ENCODE data around the gene CEBPA.
"Not testable (repeated sequence)": the region's sequence is repeated elsewhere in the genome, so short reads cannot be mapped to it uniquely, and the experiment has no call there.

Gene CEBPA

DNA sequence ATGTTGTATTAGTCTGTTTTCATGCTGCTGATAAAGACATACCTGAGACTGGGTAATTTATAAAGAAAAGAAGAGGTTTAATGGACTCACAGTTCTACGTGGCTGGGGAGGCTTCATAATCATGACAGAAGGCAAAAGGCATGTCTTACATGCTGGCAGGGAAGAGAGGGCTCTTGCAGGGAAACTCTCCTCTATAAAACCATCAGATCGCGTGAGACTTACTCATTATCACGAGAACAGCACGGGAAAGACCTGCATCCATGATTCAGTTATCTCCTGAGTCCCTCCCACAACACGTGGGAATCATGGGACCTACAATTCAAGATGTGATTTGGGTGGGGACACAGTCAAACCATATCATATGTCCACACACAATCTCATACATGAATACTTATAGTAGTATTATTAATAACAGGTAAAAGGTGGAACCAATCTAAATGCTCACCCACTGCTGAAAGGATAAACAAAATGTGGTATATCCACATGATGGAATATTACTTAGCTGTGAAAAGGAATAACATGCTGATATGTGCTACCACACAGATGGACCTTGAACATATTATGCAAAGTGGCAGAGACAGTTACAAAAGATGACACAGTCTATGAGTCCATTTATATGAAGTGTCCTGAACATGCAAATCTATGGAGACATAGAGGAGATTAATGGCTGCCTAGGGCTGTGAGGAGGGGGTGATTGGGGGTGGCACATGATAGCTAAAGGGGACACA is 20.9 kb upstream of the CEBPA start:
- DNase-seq: no peak

DNA sequence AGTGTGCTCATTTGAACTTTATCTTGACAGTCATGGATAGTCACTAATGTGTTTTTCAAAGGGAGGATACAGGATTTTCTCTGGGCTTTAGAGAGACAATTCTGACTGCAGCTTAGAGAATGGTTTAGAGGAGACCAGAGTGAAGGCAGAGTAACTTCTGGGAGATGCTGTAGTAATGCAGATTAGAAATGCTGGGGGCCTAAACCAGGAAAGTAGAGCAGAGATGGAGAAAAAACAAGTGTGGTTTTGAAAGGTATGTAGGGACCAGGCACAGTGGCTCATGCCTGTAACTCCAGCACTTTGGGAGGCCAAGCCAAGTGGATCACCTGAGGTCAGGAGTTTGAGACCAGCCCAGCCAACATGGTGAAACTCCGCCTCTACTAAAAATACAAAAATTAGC is 18.3 kb upstream of the CEBPA start:
- DNase-seq: no peak

DNA sequence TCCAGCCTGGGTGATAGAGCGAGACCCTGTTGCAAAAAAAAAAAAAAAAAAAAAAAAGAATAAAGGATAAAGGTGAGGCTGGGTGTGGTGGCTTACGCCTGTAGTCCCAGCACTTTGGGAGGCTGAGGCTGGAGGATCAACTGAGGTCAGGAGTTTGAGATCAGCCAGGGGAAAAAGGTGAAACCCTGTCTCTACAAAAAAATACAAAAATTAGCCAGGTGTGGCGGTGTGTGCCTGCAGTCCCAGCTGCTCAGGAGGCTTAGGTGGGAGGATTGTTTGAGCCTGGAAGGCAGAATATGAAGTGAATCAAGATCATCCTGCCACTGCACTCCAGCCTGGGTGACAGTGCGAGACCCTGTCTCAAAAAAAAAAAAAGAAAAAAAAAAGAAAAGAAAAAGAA is 15.7 kb upstream of the CEBPA start:
- not testable (repeated sequence) for DNase-seq

DNA sequence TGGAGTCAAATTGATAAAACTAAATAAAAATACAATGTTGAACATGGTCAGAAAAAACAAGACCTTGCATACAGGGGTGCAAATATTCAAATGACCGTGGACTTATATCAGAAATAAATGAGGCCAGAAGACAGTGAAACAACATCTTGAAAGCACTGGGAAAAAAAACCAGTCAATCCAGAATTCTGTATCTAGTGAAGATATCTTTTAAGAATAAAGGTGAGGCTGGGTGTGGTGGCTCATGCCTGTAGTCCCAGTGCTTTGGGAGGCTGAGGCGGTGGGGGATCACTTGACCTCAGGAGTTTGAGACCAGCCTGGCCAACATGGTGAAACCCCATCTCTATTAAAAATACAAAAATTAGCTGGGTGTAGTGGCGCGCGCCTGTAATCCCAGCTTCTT is 15.2 kb upstream of the CEBPA start:
- DNase-seq: no peak

DNA sequence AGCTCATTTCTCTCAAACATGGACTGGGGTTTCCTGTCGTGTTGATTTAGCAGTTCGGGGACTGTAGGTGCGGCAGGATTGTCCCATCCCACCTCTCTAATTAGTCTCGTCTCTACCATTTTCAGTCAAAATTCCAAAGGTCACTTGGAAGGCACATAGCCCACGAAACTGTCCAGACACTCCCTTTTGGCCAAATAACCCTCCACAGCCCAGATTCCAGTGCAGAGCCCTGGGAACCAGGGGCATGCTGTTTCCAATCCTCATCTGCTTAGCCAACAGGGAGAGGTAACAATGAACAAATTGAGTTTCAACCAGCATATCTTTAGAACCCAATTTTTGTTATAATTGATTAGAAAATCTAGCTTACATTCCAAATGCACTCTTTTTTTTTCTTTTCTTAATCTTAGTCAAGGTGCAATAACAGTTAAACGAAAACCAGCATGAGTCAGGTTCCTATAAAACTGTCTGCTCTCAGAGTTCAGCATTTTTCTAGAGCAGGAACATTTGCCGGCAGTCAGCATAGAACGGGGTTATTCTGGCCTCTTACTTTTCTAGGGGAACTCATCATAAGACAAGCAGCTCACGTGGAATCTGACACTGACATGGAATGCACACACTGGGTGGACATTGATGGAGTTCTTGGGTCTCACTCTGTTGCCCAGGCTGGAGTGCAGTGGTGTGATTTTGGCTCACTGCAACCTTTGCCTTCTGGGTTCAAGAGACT is 14.4 kb upstream of the CEBPA start:
- DNase-seq: no peak

DNA sequence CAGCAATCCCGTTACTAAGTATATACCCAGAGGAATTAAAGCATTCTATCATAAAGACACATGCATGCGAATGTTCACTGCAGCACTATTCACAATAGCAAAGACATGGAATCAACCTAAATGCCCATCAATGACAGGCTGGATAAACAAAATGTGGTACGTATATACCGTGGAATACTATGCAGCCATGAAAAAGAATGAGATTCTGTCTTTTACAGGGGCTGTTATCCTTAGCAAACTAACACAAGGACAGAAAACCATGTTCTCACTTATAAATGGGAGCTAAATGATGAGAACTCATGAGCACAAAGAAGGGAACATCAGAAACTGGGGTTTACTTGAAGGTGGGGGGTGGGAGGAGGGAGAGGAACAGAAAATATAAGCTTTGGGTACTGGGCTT is 10.5 kb upstream of the CEBPA start:
- DNase-seq: not testable (repeated sequence)

DNA sequence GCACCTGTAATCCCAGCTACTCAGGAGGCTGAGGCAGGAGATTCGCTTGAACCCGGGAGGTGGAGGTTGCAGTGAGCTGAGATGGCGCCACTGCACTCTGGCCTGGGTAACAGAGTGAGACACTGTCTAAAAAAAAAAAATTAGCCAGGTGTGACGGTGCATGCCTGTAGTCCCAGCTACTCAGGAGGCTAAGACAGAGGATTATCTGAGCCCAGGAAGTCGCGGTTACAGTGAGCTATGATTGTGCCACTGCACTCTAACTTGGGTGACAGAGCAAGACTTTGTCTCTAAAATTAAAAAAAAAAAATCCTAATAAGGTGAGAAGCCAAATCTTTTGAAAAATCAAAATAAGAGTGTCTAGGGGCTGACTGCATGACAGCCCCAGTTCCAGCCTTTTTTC is 9.7 kb upstream of the CEBPA start:
- no peak for DNase-seq

DNA sequence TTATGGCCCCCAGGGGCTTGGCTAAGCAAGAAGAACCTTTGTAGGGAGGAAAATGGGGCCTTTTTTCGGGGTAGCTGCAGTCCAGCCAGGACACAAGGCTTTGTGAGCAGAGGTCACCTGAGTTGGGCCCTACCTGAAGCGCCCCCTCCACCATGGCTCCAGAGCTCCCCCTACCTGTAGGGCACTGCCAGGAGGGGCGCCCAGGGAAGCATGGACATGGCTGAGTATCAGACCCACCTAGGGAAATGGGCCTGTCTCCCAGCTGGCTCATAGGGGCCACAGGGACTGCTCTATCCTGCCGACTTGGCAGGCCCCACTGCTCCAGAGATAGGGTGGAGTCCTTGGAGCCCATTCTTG is 9.0 kb upstream of the CEBPA start:
- no peak for DNase-seq

DNA sequence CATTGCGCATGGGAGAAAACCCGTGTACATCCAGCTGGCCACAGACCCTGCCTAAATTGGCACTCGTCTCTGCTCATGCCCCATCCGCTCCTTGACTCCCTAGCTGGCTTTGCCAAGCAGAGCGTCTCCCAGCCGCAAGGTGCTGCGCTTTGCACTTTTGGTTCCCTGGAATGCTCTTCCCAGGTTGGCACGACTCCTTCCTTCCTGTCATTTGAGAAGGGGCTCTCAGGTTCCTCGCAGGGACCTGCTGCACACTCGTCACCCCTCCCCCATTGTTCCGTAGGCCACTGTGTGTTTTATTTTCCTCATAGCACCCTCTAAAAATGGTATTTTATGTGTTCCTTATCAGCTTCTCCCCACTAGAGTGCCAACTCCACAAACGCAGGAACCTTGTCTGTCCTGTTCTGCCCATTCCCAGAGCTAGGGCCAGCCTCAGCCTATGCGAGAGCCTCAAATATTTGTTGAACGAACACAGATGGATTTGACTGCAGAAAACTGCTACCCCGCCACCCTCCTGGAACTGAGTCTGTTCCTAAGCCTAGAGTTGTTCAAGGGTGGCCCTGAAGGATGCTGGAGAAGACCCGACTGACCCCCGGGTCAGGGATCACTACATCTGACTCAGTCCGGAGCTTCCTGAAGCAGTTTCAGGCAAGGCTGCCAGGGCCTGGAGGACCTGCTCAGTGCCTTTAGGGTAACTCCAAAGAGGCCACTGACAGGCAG is 8.4 kb upstream of the CEBPA start:
- no peak for DNase-seq

DNA sequence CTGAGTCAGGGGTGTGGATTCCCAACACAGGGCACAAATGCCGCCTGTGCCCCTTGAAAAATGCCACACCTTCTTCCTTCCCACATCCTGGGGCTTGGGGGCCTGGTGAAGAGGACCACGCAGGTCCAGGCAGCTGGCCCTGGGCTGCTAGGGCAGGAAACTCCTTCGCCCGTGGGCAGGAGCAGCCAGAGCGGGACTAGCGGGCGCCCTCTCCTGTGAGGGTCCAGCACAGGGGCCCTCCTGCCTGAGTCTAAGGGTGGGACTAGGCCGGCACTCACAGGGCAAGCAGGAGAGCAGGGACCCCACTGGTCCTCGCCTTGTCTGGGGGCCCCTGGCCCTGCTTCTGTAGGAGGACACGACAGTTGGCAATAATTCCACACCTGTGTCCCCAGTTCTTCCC is 7.5 kb upstream of the CEBPA start:
- no peak for DNase-seq

DNA sequence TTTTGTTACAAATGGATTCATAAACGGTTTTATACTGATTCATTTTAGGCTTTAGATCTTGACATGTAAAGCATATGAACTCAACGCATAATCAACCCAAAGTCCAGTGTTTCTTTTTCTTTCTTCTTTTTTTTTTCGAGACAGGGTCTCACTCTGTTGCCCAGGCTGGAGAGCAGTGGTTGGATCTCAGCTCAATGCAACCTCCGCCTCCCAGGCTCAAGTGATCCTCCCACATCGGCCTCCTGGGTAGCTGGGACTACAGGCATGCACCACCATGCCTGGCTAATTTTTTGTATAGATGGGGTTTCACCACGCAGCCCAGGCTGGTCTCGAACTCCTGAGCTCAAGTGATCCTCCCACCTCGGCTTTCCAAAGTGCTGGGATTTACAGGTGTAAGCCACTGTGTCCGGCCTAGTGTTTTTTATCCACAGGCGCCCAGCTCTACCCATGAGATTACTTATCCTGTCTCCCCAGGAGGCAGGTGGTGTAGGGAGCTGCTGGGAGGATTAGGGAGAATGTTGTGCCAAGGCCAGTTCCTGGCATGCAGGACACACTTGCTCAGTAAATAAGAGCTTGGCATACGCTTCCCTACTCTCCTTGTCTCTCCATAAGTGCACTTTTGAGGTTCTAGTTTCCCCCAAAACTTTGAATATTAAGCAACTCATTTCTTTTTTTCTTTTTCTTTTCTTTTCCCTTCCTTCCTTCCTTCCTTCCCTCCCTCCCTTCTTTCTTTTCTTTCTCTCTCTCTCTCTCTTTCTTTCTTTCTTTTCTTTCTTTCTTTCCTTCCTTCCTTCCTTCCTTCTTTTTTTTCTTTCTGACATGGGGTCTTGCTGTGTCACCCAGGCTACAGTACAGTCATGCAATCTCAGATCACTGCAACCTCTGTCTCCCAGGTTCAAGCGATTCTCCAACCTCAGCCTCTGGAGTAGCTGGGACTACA is 4.8 kb upstream of the CEBPA start:
- no peak for DNase-seq

DNA sequence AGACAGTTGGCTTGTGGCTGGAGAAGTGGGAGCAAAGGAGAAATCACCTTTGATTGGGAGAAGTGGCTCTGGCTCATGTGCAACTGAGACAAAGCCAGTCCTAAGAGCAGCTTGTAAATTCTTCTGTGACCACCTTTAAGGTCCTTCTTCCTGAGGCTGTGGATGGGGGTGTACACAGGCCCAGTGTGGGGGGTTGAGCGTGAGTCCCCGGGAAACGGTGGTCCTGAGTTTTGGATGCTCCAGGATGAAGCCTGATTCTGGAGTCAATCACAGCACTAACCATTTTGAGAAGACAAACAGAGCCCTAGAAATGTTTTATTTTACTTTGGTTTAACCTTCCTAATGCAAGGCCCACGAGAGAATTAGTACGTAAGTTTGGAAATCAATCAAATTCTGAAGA is 3.9 kb upstream of the CEBPA start:
- DNase-seq: no peak

DNA sequence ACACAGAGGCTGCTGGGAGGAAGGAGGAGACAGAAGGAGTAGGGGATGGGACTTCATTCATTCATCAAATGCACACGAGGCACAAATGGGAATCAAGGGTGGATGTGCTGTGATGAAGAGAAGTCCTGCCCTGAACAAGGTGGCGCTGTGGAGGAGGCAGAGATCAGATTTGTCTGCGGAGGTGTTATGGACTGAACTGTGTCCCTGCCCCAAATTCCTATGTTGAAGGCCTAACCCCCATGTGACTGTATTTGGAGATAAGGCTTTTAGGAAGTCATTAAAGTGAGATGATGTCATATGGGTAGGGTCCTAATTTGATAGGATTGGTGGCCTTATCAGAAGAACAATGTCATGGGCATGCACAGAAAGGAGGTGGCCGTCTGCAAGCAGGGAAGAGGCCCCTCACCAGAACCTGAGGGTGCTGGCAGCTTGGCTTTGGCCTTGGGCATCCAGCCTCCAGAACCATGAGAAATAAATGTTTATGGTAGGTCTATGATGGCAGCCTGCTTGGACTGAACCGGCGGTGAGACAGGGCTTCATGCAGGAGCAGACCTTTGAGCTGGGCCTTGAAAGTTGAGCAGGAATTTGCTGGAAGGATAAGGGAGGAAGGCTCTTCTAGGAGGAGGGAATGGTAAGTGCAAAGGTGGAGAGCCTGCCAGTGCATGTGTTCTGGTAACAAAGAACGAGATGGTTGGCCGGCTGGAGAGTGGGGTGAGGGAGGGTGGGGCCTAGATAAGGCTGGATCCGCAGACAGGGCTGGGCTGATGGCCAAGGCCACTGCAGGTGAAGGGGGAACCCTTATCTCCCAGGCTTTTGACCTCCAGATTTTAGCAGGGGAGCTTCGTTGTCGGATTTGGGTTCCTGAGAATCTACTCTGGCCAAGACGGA is 2.7 kb upstream of the CEBPA start:
- no peak for DNase-seq

DNA sequence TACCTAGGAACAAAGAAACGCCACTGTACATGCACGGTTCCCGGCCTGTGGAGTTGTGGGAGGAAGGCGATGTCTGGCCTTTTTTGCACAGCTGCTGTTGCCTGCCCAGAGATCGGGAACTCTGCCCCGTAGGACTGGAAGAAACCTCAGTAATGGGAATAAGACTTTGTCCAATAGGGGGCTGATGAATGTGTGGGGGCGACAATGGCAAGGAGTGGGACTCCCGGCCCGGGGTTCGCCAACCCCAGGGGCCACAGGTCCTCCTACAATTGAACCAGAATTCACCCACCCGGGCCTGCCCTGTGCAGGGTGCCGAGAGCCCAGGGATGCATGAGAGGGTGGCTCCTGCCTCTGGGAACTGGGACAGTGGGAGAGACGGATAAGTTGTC is 2.0 kb upstream of the CEBPA start:
- no peak for DNase-seq

DNA sequence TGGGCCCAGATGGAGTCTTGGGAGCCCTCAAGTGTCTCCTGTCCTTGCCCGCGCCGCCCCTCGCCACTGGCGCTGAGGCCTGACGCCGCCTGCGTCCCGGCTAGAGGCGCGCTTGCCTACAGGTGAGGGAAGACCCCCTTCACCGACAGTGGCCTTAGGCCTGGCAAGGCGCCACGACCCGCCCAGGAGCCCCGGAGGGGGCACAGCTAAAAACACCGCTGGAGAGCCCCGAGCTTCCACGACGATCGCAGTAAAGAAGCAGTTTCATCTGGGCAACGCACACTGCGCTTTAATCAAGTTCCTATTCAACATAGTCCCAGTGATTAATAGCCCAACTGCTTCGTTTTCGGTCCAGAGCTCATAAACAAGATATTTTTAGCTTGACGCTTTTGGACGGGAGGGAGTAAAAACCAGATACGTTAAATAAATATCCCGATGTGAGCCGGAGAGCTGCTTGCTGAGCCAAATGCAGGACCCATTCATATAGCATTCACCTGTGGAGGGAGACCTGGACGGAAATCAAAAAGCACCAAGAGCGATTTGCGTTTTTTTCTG is 1.5 kb upstream of the CEBPA start:
- DNase-seq: no peak

DNA sequence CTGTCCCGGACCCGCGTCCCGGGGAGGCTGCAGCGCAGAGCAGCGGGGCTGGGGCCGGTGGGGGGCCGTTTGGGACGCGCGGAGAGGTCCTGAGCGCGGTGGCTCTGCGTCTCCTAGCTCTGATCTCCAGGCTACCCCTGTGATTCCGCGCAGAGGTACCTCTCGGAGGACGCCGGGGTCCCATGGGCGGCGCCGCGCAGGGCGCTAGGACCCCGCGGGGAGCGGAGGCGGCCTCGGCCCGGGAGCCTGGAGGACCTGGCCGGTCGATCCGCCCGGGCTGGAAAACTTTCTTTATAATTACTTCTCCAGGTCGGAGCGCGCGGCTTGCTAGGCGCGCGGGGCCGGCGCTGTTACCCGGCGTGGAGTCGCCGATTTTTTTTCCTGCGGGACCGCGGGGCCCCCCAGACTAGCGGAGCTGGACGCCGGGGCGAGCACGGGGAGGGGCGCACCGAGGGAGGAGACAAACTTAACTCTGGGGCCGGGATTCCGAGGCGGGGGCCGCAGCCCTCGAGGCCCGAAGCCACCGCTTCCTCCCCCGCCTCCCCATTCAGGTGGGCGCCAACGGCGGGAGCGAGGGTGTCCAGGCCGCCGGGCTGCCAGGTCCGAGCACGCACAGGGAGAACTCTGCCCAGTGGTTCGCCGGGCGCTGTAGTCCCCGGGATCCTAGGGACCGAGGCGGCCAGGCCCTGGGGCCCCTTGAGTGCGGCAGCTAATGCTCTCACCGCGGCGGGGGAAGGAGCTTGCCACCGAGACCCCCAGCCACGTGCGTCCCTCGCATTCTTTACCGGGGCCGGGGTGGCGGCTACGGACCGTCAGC is 848 bp upstream of the CEBPA start:
- no peak for DNase-seq

DNA sequence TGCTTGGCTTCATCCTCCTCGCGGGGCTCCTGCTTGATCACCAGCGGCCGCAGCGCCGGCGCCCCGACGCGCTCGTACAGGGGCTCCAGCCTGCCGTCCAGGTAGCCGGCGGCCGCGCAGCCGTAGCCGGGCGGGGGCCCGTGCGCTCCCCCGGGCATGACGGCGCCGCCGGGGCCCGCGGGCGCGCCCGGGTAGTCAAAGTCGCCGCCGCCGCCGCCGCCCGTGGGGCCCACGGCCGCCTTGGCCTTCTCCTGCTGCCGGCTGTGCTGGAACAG is 497 bp downstream of the CEBPA start:
- no peak for DNase-seq

DNA sequence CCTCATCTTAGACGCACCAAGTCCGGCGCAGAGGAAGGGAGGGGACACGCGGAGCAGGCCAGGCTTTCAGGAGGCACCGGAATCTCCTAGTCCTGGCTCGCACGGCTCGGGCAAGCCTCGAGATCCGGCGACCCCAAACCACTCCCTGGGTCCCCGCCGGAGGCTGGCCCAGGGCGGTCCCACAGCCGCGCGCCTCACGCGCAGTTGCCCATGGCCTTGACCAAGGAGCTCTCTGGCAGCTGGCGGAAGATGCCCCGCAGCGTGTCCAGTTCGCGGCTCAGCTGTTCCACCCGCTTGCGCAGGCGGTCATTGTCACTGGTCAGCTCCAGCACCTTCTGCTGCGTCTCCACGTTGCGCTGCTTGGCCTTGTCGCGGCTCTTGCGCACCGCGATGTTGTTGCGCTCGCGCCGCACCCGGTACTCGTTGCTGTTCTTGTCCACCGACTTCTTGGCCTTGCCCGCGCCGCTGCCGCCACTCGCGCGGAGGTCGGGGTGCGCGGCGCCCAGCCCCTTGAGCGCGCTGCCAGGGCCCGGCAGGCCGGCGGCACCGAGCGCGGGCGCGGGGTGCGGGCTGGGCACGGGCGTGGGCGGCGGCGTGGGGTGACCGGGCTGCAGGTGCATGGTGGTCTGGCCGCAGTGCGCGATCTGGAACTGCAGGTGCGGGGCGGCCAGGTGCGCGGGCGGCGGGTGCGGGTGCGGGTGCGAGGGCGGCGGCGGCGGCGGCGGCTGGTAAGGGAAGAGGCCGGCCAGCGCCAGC is 1.0 kb downstream of the CEBPA start:
- DNase-seq: no peak

DNA sequence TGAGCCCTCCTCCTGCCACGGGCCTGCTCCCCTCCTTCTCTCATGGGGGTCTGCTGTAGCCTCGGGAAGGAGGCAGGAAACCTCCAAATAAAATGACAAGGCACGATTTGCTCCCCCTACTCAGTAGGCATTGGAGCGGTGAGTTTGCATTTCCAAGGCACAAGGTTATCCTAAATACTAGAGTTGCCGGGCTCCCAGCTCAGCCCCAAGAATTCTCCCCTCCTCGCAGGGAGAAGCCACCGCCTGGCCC is 1.5 kb downstream of the CEBPA start:
- DNase-seq: no peak
